MM.1S (cell line): ENCODE results near the gene SIL1.

ENCODE experiments used
- CTCF ChIP-seq: fragments of 300-600 bp; sonication (generic); IDR thresholded peaks from 2 replicates; pipeline ENCODE4 v1.5.1; 2016; ENCODE audit warnings: antibody characterized with exemption, low read length, mixed read lengths
- EZH2 ChIP-seq: fragments of 300-600 bp; sonication (generic); optimal IDR thresholded peaks from 2 replicates; pipeline ENCODE3; 2017; ENCODE audit warnings: low read depth, mild to moderate bottlenecking, antibody characterized with exemption, low read length, mixed read lengths
- EZH2phosphoT487 ChIP-seq: fragments of 300-600 bp; sonication (generic); IDR thresholded peaks from 2 replicates; pipeline ENCODE4 v1.6.1; 2018; ENCODE audit warnings: antibody characterized with exemption, low read length

DNA sequence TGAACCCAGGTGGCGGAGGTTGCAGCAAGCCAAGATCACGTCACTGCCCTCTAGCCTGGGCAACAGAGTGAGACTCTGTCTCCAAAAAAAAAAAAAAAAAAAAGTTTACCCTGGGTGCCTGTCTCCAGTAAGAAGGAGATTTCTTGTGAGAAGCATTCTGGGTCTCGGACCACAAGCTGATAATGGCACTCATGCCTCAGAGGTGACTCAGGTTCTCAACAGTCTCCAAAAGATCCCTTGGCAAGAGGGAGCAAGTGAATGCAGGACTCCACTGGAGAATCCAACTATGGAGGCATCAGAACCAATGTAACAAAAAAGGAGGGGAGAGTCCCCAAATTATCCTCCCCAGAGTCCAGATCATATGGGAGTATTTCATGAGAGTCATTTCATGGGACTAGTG, 217.0 kb downstream of the SIL1 start:
- no peak for TF ChIP-seq CTCF
- no peak for TF ChIP-seq EZH2
- TF ChIP-seq EZH2phosphoT487: no peak
